GM19238 (cell line): ENCODE data around the gene GPR183.

Experiments
- DNase-seq: peaks from one replicate; pipeline ENCODE4 v3.0.0; 2011; ENCODE audit warnings: low spot score; ENCODE audit not compliant: insufficient read length

The GPR183 gene

DNA sequence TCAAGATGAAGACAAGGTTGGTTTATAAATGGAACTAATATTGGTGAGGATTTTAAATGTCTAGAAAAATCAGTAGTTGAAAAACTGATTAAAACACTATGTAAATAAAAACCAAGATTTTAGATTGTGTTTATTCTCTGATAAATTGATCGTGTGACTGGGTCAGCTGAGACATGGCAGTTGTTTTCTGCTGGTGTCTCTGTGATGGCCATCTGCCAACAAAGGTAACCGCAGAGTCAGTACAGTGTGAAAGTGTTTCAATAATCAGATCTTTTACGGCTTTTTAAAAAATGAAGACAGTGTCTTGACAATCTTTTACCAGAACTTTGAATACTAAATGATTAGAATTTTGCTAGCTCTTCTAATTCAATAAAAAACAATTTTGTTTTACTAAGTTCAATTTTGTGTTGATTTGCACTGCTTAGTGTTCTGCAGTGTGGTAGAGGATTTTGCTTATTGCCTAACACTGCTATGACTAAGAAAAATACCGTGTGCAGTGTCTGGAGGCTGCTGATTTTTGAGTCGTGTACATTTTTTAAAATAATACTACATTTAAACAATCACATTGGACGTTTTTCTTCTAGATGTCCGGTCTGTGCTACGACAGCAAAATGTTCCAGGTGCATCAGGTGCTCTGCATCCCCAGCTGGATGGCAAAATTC is 32.7 kb upstream of the GPR183 start:
- no peak for DNase-seq

DNA sequence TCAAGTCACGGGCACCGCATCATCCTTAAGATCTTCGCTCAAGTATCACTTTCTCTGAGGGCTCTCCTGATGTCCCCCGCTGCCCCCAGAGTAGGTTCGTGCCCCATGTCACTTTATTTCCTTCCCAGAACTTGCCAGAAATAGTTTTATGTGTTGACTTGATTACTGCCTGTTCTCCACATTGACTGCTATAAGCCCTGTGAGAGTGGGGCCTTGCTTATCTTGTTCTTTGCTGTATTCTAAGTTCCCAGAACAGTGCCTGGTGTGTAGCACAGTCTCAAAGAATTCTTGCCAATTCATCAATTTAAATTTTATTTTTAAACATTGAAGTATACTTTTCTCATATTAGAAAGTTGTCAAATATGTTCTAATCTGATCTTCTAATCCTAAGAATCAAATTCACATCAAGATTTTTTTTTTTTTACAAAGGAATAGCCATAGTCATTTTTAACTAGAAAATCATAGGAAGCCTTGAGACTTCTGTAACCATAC is 32.1 kb upstream of the GPR183 start:
- DNase-seq: no peak

DNA sequence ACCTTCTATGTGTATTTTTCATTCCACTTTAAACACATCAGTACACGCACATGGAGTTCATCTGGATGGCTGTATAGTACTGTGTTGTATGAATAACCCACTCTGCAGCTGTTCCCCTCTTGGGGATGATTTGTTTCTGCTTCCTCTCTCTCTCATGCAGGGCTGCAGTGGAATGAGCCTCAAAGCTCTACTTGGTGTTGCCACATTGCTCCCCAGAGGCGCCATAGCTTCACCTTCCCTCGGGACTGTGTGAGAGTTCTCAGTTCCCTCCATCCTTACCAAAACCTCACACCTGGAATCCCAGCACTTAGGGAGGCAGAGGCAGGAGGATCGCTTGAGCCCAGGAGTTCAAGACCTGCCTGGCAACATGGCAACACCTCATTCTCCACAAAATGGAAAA is 28.4 kb upstream of the GPR183 start:
- DNase-seq: no peak

DNA sequence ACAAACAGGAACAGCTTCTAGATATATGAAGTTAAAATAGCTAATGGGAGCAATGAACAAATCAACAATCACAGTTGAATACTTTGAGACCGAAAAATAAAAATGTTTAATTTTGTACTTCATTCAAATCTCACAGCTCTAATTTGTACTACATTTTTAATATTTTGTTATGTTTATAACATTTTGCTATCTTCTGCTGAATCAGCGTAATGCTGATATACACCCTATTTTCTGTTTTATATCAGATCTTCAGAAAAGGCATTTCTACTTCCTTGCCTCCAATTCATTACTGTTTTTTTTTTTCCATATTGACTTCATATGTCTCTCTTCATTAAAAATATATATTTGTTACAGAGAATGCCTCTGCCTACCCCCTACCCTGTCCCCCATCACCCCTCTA is 27.9 kb upstream of the GPR183 start:
- DNase-seq: no peak

DNA sequence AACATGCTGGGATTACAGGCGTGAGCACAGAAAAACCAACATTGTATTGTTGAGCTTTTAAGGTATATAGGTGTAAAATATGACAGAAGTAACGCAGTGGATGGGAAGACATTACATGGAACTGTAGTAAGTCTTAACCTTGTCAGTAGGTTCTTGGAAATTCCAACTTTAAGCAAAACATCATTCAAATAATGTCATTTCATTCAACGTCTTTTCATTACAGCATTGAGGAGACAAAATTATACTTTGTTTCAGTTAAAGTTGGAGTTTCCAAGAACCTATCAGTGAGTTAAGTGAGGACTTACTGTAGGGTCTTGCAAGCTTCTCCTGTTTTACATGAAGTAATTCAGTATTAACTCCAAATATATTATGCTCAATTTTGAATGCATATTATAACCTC is 27.0 kb upstream of the GPR183 start:
- DNase-seq: no peak

DNA sequence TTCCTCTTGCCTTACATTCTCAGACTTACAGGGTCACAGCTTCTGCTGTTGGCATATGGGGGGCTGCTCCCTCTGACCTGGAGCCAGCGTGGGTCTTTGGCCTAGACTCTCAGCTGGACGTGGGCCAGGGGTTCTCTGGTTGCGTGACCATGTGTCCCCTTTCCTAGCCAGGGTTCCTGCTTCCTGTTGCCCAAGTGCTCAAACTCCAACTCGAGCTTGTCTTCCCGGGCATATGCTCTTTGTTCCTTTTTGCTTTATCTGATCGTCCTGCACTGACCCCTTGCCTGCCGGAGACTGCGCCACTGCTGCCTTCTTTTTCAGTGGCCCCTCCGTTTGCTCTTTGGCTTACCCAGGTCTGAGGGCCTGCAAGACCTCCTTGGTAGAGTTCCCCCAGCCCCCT is 25.3 kb upstream of the GPR183 start:
- DNase-seq: no peak

DNA sequence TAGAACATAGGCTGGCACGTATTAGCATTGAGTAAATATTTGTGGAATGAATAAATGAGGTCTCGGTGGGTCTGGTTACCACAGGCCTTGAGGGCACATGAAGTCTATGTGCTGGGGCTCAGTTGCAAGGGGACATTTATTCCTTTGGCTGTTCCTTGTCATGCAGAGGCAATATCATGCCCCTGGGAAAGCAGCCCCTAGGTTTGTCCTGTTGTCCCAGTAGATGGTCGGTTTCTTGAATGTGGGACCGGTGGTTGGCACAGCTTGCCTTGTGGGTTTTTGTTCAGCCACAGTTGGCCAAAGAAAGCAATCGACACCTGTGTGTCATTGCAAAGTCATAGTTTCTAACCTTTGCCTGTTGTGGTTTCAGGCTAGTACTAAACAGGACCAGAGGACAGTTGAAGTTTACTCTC is 24.7 kb upstream of the GPR183 start:
- DNase-seq: no peak

DNA sequence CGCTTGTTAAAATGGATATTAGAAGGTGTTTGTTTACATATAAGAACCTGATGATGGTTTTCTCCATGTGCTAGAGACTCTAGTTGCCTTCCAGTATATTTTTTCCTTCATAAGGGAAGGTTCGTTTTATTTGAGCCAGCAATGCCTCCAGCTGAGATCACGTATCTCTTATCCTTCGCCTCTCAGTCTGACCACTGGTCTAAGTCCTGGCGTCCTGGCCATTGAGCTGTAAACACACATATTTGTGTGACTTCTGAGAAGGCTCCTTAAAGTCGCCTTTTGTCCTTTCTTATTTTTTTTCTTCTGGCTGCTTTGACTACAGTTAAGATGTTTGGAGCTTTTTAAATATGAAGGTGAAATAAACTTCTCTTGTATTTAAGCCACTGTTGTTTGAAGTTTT is 23.7 kb upstream of the GPR183 start:
- no peak for DNase-seq

DNA sequence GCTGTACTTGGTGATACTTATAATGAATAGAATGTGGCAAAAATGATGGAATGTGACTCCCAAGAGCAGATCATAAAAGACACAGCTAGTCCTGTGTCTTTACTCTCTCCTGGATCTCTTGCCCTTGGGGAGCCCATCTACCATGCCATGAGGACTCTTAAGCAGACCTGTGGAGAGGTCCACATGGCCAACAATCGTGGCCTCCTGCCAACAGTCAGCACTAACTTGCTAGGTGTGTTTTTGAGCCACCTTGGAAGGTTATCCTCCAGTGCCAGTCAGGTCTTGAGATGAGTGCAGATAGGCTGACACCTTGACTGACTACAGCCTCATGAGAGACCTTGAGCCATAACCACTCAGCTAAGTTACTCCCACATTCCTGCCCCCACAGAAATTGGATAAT is 22.3 kb upstream of the GPR183 start:
- DNase-seq: no peak

DNA sequence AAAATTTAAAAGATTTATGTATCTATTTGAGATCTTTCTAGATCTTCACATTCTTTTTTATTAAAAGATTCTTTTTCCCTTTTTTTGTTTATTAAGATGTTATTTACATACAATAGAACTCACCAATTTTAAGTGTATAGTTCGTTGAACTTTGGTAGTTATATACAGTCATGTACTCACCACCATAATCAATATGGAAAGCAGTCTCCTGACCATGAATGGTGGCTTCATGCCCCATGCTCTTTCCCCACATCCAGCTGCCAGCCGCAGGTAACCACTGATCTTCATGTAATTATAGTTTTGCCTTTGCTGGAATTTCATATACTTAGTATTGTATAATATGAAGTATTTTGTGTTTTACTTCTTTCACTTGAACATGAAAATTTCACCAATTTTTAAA is 20.6 kb upstream of the GPR183 start:
- no peak for DNase-seq

DNA sequence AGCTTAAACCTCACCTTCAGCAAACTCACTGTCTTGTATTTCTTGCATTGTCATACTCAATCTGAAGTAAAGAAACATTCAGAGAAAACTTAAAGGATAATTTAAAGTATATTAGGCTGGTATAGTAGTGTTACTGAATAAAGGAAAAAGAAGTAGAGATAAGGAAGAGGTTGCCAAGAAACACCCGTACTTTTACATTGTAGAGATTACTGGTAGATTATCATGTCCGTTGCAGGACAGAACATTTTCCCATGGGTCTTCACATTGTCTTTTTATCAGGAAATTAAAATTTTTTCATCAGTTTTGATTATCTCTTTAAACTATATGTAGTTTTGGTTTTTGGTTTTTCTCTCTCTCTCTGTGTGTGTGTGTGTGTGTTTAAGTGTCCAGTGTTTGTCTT is 19.9 kb upstream of the GPR183 start:
- no peak for DNase-seq

DNA sequence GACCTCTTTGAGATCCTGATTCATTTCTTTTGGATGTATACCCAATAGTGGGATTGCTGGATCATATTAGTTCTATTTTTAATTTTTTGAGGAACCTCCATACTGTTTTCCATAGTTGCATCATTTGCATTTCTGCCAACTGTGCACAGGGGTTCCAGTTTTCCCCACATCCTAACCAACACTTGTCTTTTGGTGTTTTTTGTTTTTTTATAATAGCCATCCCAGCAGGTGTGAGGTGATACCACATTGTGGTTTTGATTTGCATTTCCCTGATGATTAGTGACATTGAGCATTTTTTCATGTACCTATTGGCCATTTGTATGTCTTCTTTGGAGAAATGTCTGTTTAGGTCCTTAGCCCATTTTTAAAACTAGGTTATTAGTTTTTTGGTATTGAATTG is 18.8 kb upstream of the GPR183 start:
- no peak for DNase-seq

DNA sequence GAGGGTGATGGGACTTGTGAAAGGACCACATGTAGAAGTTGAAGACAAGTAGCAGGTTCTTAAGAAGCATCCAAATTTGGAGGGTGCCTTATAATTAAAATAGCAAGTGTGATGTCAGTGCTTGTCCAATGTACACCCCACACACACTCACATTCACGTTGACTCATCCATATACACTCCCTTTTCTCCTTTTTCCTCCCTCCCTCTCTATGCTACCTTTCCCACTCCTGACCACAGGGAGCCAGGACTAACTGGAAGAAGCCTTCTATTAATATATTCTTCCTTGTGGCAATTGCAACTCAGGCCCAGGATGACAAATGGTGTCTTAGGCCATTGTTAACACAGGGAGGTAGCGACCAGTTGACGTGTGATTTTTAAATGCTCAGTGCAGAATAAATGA is 16.3 kb upstream of the GPR183 start:
- DNase-seq: no peak

DNA sequence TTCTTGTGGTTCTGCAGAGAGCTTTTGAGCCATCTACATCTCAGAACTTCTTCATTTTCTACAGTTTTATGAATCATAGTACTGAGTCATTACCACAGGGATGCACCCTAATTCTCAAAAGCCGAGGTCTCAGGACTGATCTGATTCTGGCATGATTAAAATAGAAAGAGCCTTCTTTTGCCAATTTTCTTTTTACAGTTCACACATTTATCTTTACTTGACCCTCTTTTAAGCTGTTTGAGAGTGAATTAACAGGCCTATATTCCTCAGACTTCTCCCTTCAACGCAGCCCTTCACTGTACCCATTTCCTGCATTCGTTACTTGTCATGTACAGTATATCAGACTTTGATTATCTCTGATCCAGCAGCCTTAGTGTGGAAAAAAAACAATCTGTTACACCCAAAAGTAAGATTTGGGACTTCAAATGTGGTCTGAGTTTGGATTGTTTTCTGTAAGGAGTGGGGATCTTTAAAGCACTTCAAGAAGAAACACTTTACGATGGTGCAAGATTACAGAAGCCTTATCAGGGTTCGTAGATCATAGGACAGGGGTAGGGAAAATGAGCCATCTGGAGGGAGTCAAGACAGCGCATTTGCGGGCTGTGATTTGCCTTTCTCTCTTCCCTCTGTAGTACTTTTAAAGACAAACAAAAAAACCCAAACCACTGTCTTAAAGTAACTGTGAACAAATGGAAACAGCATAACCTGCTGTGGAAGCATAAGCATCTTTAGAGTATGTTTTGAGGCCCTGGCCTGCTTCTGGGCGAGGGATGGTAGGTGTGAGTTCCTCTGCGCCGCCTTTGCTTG is 15.3 kb upstream of the GPR183 start:
- DNase-seq: peak; percentile 12

DNA sequence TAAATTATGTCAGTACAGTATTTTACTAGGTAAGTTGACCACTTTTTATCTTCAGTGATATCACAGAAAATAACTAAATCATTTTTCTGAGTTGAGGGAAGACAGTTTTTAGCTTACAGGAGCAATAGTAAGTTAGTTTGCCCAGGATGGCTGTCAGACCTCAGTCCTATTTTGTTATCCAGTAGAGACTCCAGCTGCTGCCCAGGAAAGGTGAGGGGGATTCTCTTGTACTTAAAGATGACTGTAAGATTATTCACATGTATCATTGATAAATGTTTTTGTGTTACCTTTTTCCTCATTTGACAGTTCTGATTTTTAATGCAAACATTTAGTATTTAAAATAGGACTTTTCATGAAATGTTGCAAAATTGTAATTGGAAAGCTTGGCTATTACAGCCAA is 14.5 kb upstream of the GPR183 start:
- no peak for DNase-seq

DNA sequence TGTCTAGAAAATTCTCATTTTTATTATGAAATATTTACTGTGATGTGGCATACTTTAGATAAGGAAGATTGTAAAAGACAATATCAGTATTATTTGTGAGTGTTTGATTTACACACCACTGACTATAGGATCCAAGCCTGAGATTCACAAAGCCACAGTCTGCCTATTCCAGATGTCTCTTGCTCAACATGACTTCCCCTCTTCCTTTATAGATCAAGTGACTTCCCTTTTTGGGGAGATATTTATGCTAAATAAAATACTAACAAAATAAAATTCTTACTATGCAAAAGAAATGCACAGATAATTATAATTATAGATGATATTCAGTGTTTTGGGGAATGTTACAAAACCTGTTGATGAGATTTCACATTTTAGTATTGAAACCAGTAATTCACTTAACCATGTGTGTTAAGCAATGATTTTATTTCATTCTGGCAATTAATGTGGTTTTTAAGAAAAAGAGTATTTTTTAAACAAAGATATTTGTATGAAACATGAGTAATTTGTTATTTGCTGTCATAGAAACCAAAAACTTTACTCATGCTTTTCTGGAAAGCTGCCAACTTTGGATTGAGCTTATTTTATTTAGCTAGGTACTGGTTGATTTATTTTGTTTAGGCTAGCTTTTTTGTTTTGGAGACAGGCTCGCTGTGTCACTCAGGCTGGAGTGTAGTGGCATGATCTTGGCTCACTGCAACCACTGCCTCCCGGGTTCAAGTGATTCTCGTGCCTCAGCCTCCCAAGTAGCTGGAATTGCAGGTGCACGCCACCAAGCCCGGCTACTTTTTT is 13.7 kb upstream of the GPR183 start:
- DNase-seq: no peak

DNA sequence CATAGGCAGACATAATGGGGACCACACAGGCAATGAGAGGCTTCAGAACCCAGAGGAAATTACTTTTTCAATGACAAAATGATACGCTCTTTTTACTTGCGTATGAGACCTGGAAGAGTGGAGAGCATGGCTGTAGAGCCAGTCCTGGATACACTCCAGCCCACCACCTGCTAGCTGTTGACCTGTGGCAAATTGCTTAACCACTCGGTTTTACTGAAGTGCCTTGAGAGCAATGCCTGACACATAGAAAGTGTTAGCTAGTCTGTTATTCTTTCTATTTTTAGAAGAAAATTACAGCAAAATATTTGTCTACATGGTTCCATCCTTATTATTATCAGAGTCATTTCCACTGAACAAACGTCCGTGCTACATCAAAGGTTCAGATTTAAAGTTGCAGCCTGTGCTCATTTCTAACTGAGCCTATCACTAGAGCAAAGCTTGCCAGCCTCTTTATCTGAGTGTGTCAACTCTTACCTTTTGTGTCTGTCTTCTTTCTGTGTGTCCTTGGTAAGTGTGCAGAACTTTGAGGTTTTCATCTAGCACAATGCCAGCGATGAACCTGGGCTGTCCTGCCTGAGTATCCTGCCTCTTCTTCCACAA is 9.6 kb upstream of the GPR183 start:
- no peak for DNase-seq

DNA sequence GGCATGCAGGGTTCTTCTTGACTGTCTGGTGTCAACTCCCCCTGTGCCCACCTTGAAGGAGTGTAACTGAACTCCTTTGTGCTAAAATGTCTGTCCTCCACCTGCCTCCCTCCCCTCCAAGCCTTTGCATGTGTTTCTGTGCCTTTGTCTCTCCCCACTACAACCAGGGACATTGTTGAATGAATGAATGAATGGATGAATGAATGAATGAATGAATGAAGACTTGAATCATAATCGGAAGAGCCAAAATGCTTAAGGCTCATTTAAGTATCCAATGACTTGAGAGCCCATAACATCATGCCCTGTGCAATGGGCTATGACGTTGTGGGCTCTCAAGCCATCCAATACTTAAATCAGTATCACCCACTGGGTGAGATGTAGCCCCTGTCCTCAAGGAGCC is 9.0 kb upstream of the GPR183 start:
- no peak for DNase-seq

DNA sequence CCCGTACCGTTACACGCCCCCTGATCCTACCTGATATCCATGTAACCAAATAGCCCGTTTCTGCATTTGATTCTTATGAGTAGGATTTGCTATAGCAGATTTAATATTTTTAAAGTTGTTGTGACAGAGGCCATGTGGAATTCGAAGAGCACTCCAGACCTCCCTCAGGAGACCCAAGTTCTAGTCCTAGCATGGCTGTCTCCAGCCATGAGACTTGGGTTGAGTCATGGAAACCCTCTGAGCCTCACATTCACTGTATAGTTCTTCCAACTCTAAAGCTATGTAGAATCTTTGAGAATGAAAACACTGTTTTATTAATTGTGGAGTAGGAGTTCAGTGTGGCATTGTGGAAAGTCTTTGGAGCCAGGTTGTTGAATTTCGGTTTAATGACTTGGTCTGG is 8.0 kb upstream of the GPR183 start:
- DNase-seq: no peak

DNA sequence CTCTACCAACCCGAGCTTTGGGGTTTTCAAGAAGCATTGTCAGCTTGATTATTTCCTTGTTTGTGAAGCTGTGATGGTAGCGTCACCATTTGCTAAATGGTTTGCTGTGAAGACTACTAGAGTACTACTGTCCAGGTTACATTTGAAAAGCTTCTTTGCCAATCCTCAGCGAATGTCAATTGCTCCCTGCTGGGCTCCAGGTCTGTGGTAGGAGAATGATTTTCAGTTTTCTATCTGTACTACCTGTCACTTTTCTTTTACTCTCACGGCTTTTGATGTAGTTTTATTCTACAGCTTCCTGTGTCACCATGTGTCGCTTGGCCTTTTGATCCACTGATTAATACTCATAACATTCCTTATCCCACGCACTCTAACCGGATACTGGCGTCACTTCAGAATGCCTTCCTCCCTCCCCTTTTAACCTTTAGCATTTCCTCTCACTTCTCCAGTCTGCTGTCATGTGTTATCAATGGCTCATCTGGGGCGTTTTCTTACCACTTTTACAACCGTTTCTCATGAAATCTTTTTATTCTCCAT is 7.5 kb upstream of the GPR183 start:
- DNase-seq: no peak

DNA sequence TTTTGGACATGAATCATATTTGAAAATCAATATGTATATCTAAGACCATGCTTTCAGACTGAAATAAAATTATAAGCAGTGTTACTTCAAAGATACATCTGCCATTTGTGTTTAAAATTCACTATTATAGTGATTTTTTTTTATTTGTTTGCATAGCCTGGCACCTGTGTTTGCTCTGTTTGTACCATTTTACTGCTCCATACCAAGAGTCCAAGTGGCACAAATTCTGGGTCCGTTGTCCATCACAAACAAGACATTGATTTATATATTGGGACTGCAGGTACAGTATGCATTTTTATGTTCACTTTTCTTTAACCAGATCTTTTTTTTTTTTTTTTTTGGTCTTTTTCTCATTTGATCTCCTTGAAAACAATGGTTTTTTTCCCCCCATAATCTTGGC is 6.7 kb upstream of the GPR183 start:
- no peak for DNase-seq

DNA sequence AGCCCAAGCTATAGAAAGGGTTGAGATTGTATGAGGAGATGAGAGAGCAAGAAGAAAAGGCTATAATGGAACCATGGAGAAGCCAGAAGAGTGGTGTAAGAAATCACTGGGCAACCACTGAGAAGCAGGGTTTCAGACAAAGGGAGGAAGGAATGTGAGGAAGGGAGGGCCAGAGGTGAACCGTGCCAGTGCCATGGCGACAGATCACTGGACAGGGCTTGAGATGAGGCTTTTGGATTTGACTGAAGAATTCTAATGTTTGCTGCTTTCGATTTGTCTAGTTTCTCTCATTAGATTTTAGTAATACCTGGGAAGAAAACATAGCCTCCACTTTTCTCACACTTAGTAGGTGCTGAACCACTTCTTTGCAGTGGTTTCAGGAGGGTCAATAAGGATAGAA is 6.3 kb upstream of the GPR183 start:
- DNase-seq: no peak
